SK-N-SH (cell line): Measurements from ENCODE around the gene ASTN2. TPM values are rescaled to one million over a fixed set of nuclear protein-coding genes. Genes with fewer than 3 reads are reported as not detected.

Source experiments
- CTCF ChIA-PET: fragments of 300-600, 350-600 bp; formaldehyde crosslinking; extraction: SDS; loops from one replicate; lab custom pipeline; 2021; lab: Yijun Ruan, JAX
- POLR2A ChIA-PET: fragments of 350-600 bp; sonication (Branson Sonifier 250); formaldehyde crosslinking; extraction: SDS; loops from one replicate; lab custom pipeline; 2020; ENCODE audit warnings: antibody characterized with exemption, inconsistent platforms; lab: Yijun Ruan, JAX
- DNase-seq: peaks from one replicate; pipeline ENCODE4 v3.0.0; 2012
- H2AFZ ChIP-seq: fragments of 200-600 bp; sonication (generic); 2 replicates; pipeline ENCODE4 v1.8.1; 2016; ENCODE audit warnings: antibody characterized with exemption, mild to moderate bottlenecking, low read depth
- H3F3A ChIP-seq: fragments of 200-600 bp; sonication (generic); replicated peaks from 2 replicates; pipeline ENCODE3; 2016; ENCODE audit warnings: antibody characterized with exemption, mild to moderate bottlenecking; ENCODE audit not compliant: insufficient read depth
- H3K27ac ChIP-seq, 2 experiments: fragments of 200-500 bp in 1 of 2; fragments of 200-600 bp in 1 of 2; sonication (Bioruptor generic) in 1 of 2; sonication (generic), shearing (Covaris generic) in 1 of 2; 2 replicates each; pipeline versions ENCODE4 v1.5.1 to v1.6.1; 2014 to 2016; ENCODE audit warnings: low read depth in 2 of 2, inconsistent platforms in 1 of 2, low read length in 1 of 2, mild to moderate bottlenecking in 1 of 2, mixed read lengths in 1 of 2
- H3K27me3 ChIP-seq: fragments of 200-600 bp; sonication (generic), shearing (Covaris generic); 2 replicates; pipeline ENCODE4 v1.6.1; 2016; ENCODE audit warnings: mixed run types; ENCODE audit not compliant: insufficient read depth
- H3K36me3 ChIP-seq, 2 experiments: fragments of 200-500 bp in 1 of 2; fragments of 200-600 bp in 1 of 2; sonication (Bioruptor generic) in 1 of 2; sonication (generic) in 1 of 2; replicated peaks in 1 of 2; 2 replicates each; pipeline versions ENCODE3 to v1.5.1; 2014 to 2016; ENCODE audit warnings: low read length in 1 of 2, mild to moderate bottlenecking in 1 of 2; ENCODE audit not compliant: insufficient read depth in 2 of 2, control insufficient read depth in 1 of 2
- H3K4me1 ChIP-seq, 2 experiments: fragments of 200-500 bp in 1 of 2; fragments of 200-600 bp in 1 of 2; sonication (Bioruptor generic) in 1 of 2; sonication (generic), shearing (Covaris generic) in 1 of 2; 2 replicates each; pipeline versions ENCODE4 v1.5.1 to v1.6.1; 2014 to 2016; ENCODE audit warnings: low read depth in 1 of 2, low read length in 1 of 2, mixed run types in 1 of 2; ENCODE audit not compliant: insufficient read depth in 2 of 2, control insufficient read depth in 1 of 2
- H3K4me2 ChIP-seq: fragments of 200-600 bp; sonication (generic), shearing (Covaris generic); 2 replicates; pipeline ENCODE4 v1.6.1; 2017; ENCODE audit warnings: mixed run types
- H3K4me3 ChIP-seq, 2 experiments: fragments of 200-500 bp in 1 of 2; fragments of 200-600 bp in 1 of 2; sonication (Bioruptor generic) in 1 of 2; sonication (generic), shearing (Covaris generic) in 1 of 2; 2 replicates each; pipeline versions ENCODE4 v1.5.1 to v1.8.1; 2014 to 2016; ENCODE audit warnings: low read depth in 2 of 2, inconsistent platforms in 1 of 2, low read length in 1 of 2, mild to moderate bottlenecking in 1 of 2, mixed read lengths in 1 of 2, moderate library complexity in 1 of 2
- H3K79me2 ChIP-seq: fragments of 200-600 bp; sonication (generic); 2 replicates; pipeline ENCODE4 v1.8.1; 2017; ENCODE audit warnings: mild to moderate bottlenecking; ENCODE audit not compliant: insufficient read depth
- H3K9ac ChIP-seq: fragments of 200-600 bp; sonication (generic); 2 replicates; pipeline ENCODE4 v1.6.1; 2017; ENCODE audit warnings: mixed run types
- H3K9me2 ChIP-seq: fragments of 200-600 bp; sonication (generic); 2 replicates; pipeline ENCODE4 v1.6.1; 2017; ENCODE audit warnings: mixed run types
- H3K9me3 ChIP-seq: fragments of 200-600 bp; sonication (generic); 2 replicates; pipeline ENCODE4 v1.6.1; 2017; ENCODE audit warnings: mixed run types, mild to moderate bottlenecking, moderate library complexity
- H4K20me1 ChIP-seq: fragments of 200-600 bp; sonication (generic); 2 replicates; pipeline ENCODE4 v1.6.1; 2017; ENCODE audit warnings: mild to moderate bottlenecking, mixed run types; ENCODE audit not compliant: insufficient read depth
- CTCF ChIP-seq: fragments of 200-600 bp; sonication (generic); IDR thresholded peaks from 2 replicates; pipeline ENCODE4 v1.6.1; 2017; ENCODE audit warnings: antibody characterized with exemption, mild to moderate bottlenecking, moderate library complexity
- JUND ChIP-seq: IDR thresholded peaks from 2 replicates; pipeline ENCODE4 v1.4.0; 2012
- MAX ChIP-seq: IDR thresholded peaks from 2 replicates; pipeline ENCODE4 v1.4.0; 2012; ENCODE audit warnings: low read depth
- MEF2A ChIP-seq: IDR thresholded peaks from 2 replicates; pipeline ENCODE4 v1.4.0; 2012; ENCODE audit warnings: low read depth, borderline replicate concordance
- NRF1 ChIP-seq: IDR thresholded peaks from 2 replicates; pipeline ENCODE4 v1.6.1; 2012; ENCODE audit warnings: low read depth, mild to moderate bottlenecking, low read length
- POLR2AphosphoS5 ChIP-seq: IDR thresholded peaks from 2 replicates; pipeline ENCODE4 v1.6.1; 2012; ENCODE audit warnings: low read depth, low read length
- REST ChIP-seq: IDR thresholded peaks from 2 replicates; pipeline ENCODE4 v1.6.1; 2012; ENCODE audit warnings: mild to moderate bottlenecking, low read depth, low read length, moderate library complexity
- RFX5 ChIP-seq: IDR thresholded peaks from 2 replicates; pipeline ENCODE4 v1.6.1; 2012; ENCODE audit warnings: mild to moderate bottlenecking, improper control_type of control experiment, low read length
- RXRA ChIP-seq: IDR thresholded peaks from 2 replicates; pipeline ENCODE4 v1.4.0; 2012; ENCODE audit warnings: low read depth, mild to moderate bottlenecking, borderline replicate concordance
- SMC3 ChIP-seq: IDR thresholded peaks from 2 replicates; pipeline ENCODE4 v1.6.1; 2012; ENCODE audit warnings: low read depth, low read length, improper control_type of control experiment
- TCF12 ChIP-seq: IDR thresholded peaks from 2 replicates; pipeline ENCODE4 v1.4.0; 2012
- TEAD4 ChIP-seq: IDR thresholded peaks from 2 replicates; pipeline ENCODE4 v1.4.0; 2012; ENCODE audit warnings: mild to moderate bottlenecking, borderline replicate concordance; ENCODE audit not compliant: insufficient read depth
- YY1 ChIP-seq: IDR thresholded peaks from 2 replicates; pipeline ENCODE4 v1.4.0; 2012; ENCODE audit warnings: low read depth, mild to moderate bottlenecking
- ZBTB33 ChIP-seq: IDR thresholded peaks from 2 replicates; pipeline ENCODE4 v1.4.0; 2012; ENCODE audit warnings: low read depth, borderline replicate concordance
- WGBS: methylation state at CpG from one replicate; pipeline ENCODE4 v1.1.6; 2017; ENCODE audit warnings: low lambda C conversion rate; 5-methylcytosine and 5-hydroxymethylcytosine counted together
- polyA plus RNA-seq, 3 experiments: library from polyadenylated mRNA; depleted of rRNA; stranded (reverse); fragments of >200 nt; gene quantifications; 2 replicates each; pipeline ENCODE4 v1.2.3, GENCODE V29; 2012
- TF ChIP-seq, protein P1 (sequence below): IDR thresholded peaks from 2 replicates; pipeline ENCODE4; 2012

ASTN2 gene
- polyA plus RNA-seq, 1 of the 3 experiments (the other 2 are of a cell fraction): 6.6 TPM

DNA sequence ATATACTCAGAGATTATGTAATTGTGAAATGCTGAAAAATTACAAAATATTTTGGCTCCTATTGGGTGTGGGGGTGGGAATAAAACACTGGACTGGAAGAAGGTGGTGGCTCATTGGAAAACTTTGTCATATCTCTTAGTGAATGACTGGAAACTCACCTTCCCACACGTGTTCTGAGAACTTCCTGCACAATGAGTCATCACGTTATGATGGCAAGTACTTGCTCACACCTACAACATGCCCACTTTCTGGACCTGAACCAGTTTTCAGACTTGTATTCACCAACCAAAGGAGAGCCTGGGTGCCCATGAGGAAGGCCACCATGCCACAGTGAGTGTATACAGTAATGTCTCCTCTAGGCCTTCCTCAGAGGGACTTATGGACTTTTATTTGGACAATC lies 294.8 kb downstream of the ASTN2 start:
- Histone ChIP-seq H3K36me3 (peaks cover 0 to 2% of the 10 kb centered on the region in 2 experiments), H4K20me1 (no peaks in the 10 kb centered on the region), H3K9me2 (no peaks in the 10 kb centered on the region), H3K9me3 (no peaks in the 10 kb centered on the region), H3K9ac (no peak overlapping the region), H3K4me2 (no peak overlapping the region), H3K4me1 (peaks cover 0 to 10% of the 10 kb centered on the region in 2 experiments; a peak in 2 of 4 replicates), H3K79me2 (no peaks in the 10 kb centered on the region), H2AFZ (no peak overlapping the region), H3K27me3 (no peaks in the 10 kb centered on the region), H3K4me3 (no peak overlapping the region), H3F3A (no peaks in the 10 kb centered on the region), H3K27ac (no peak overlapping the region)
- DNase-seq: no peak
- 13% methylated on average over 2 of the region's 2 CpGs for WGBS
- CTCF ChIA-PET: interaction anchor here (1.4 kb wide), 1 partner anchor 292 kb away, joined by 4 read pairs; no protein-coding TSS in a partner anchor
- TF ChIP-seq POLR2AphosphoS5: no peak
- no peak for TF ChIP-seq RXRA
- no peak for TF ChIP-seq SMC3
- no peak for TF ChIP-seq MAX
- no peak for TF ChIP-seq REST
- TF ChIP-seq, protein P1, sequence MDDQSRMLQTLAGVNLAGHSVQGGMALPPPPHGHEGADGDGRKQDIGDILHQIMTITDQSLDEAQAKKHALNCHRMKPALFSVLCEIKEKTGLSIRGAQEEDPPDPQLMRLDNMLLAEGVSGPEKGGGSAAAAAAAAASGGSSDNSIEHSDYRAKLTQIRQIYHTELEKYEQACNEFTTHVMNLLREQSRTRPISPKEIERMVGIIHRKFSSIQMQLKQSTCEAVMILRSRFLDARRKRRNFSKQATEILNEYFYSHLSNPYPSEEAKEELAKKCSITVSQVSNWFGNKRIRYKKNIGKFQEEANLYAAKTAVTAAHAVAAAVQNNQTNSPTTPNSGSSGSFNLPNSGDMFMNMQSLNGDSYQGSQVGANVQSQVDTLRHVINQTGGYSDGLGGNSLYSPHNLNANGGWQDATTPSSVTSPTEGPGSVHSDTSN: no peak
- no peak for TF ChIP-seq JUND
- no peak for TF ChIP-seq MEF2A
- no peak for TF ChIP-seq CTCF
- TF ChIP-seq TCF12: no peak
- no peak for TF ChIP-seq RFX5
- no peak for TF ChIP-seq YY1
- no peak for TF ChIP-seq ZBTB33
- no peak for TF ChIP-seq NRF1
- no peak for TF ChIP-seq TEAD4
- POLR2A ChIA-PET: no interaction called here
